GM12874 (cell line): ENCODE data around the gene CACNA2D2.

Experiments
- CTCF ChIP-seq: IDR thresholded peaks from 2 replicates; pipeline ENCODE4 v1.5.1; 2011; ENCODE audit warnings: low read depth, mild to moderate bottlenecking, control low read depth, low read length, moderate library complexity; ENCODE audit not compliant: insufficient read depth

Gene CACNA2D2

GRCh38 chr3:50533807-50534461 lies 30.5 kb upstream of the CACNA2D2 start:
- TF ChIP-seq CTCF: no peak

GRCh38 chr3:50533316-50533715 lies 29.9 kb upstream of the CACNA2D2 start:
- no peak for TF ChIP-seq CTCF

DNA sequence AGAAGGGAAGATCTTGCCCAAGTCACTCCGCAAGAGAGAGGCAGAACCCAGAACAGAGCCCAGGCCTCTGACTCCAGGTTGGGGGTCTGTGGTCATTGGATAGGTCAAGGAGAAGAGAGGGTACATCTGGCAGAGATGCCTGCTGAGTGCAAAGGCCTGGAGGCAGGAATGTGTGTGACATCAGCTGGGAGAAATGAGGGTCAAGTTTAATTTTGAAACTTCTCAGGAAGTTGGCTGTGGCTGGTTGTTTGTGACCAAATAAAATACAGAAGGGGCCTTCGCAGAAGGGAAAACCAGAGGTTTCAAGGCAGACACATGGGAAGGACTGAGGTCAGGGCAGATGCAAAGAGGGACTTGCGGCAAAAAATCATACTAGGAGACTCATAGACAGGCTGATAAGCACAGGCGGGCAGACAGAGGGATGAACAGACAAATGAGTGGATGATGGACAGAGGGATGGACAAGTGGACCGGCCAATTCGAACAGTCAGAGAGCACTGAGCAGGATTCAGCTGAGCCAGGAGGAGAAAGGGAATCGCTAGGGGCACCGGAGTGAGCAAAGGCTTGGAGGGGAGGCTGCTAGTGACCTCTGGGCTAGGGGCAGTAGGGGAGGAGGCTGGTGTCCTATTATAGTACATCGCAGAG lies 28.8 kb upstream of the CACNA2D2 start:
- TF ChIP-seq CTCF: no peak

DNA sequence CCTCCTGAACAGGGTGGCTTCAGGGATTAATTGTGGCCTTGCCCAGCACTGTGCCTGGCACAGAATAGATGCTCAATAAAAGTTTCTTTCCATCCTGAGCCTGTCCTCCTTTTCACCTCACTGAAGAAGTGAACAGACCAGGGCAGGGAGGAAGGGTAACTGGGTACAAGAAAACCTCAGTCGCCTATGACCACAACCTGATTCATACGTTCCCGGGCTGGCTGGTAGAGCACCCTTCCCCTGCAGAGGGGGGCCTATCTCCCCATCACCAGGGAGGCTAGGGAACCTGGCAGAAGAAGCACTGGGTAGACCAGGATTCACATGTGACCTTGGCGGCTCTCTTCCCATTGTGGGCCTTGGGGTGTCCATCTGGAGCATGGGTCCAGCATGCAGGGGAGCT lies 27.8 kb upstream of the CACNA2D2 start:
- no peak for TF ChIP-seq CTCF

- no peak for TF ChIP-seq CTCF
Measured at GRCh38 chr3:50530001-50530970, 26.9 kb upstream of the CACNA2D2 start.

DNA sequence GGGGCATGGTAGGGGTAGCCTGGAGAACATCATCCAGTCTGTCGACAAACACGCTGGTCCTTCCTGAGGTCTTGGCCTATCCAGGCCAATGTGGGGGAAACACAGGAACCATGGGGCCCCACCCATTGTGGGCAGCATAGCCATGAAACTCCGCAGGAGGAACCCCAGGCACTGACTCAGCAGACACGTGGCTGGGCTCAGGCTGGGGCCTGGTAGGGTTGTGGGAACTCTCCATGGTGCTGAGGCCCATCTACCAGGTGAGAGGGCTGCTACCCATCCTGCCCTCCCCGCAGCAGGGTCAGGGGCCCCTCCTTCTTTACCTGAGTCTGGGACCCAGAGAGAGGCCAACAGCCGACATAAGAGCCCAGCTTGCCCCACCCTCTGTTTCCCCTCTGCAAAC lies 22.6 kb upstream of the CACNA2D2 start:
- TF ChIP-seq CTCF: no peak
